Stimulated activated CD4-positive, alpha-beta T cell treated with anti-CD3 and anti-CD28 coated beads, Interleukin-15, amount 100 ng/mL, for 48 hours (primary cell): ENCODE results near the gene PRKAB2.
"Not testable (repeated sequence)": the region's sequence is repeated elsewhere in the genome, so short reads cannot be mapped to it uniquely, and the experiment has no call there.

Source experiments
- DNase-seq, 2 donors: peaks; one replicate each; pipeline ENCODE4 v3.0.0-alpha.2; 2020; ENCODE audit warnings: low read depth in 2 of 2

PRKAB2 gene

DNA sequence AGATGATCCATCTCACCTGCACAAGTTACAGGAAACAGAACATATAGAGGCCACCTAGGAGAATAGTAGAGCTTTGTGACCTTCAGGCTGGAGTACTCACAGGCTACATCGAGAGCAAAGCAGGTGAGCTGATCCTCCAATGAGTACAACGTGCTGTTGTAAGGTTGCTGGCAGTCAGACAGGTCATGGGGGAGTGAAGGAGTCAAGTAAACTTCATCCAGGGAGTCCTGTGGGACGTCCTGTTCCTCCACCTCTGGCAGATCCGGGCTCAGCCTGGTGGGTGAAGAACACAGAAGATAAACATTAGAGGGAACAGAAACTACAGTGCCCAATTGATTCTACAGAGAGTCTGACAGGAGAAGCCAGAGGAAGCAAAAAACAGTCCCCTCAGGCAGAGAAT is 62.5 kb downstream of the PRKAB2 start:
- DNase-seq = no peak

DNA sequence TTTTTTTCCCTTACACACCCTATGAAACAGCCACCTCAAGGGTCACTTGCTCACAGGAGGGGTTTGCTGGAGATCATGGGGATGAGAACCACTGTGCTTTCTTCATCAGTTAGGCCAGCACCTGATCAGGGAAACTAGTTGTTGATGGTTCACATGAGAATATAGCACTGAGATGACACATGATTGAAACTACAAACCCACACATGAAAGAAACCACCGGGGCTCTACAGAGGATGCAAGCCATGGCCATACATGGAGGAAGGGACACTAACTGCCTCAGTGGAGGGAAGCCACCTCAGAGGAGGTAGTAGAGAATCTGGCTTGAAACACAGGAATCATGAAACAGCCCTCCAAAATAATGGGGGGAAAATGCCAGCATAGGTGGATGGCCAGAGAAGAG is 63.2 kb downstream of the PRKAB2 start:
- no peak for DNase-seq

DNA sequence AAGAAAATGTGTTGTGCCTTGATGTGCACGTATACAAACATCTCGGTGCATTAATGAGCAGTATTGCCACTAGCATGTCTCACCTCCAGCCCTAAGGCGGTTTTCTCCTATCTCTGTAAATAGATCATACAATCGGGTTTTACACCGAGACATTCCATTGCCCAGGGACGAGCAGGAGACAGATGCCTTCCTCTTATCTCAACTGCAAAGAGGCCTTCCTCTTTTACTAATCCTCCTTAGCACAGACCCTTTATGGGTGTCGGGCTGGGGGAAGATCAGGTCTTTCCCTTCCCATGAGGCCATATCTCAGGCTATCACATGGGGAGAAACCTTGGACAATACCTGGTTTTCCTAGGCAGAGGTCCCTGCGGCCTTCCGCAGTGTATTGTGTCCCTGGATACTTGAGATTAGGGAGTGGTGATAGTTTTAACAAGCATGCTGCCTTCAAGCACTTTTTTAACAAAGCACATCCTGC is 65.8 kb downstream of the PRKAB2 start:
- DNase-seq = not testable (repeated sequence)

DNA sequence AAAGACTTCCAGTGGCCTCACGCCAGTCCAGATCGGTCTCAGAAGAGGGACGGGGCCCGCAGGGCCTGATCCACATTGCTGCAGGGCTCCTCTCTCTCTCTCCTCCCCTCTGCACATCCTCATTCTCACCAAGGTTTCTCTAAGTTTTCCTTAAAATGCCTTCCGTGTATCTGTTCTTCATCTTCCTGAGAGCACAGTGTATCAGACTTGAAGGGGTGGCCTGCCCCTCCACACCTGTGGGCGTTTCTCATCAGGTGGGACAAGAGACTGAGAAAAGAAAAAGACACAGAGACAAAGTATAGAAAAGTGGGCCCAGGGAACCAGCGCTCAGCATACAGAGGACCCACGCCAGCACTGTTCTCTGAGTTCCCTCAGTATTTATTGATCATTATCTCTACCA is 66.4 kb downstream of the PRKAB2 start:
- DNase-seq = no peak
